NCI-H128 (cell line): ENCODE measurements around the gene TUBA8.
"Not testable (repeated sequence)": the region's sequence is repeated elsewhere in the genome, so short reads cannot be mapped to it uniquely, and the experiment has no call there.

Source experiments
- DNase-seq: peaks from one replicate; lab custom pipeline; 2025; ENCODE audit not compliant: unreplicated experiment; lab: John Stamatoyannopoulos, UW

TUBA8 gene

GRCh38 chr22:18170284-18170683 is 59.7 kb downstream of the TUBA8 start:
- not testable (repeated sequence) for DNase-seq

GRCh38 chr22:18172203-18172602 is 61.6 kb downstream of the TUBA8 start:
- not testable (repeated sequence) for DNase-seq

GRCh38 chr22:18172776-18173175 is 62.2 kb downstream of the TUBA8 start:
- not testable (repeated sequence) for DNase-seq

DNA sequence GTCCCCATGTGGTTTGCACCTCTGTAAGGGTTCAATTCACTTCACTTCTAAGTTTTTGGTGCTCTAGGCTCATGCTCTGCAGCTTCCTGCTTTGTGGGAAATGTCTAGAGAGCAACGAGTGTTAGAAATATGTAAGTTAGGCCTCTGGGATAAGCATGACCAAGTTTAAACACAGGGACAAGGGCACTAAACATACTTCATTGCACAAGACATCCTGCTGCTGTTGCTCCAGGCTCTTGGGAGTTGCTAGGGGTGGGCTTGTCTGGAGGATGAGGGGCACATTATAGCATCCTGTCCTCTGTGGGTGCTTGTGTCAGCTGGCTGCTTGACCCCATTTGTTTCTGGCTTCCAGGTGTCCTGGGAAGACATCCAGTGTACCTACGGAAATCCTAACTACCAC is 62.8 kb downstream of the TUBA8 start:
- not testable (repeated sequence) for DNase-seq
